EL (cell line): ENCODE data around the gene SOX5.

Source experiments
- DNase-seq: peaks from one replicate; pipeline ENCODE4 v3.0.0-alpha.2; 2016

SOX5 gene

GRCh38 chr12:23585782-23586163 lies 363.7 kb downstream of the SOX5 start:
- no peak for DNase-seq

- DNase-seq = no peak
These were observed 364.2 kb downstream of the SOX5 start for GRCh38 chr12:23585156-23585781.

GRCh38 chr12:23581913-23582312 lies 367.6 kb downstream of the SOX5 start:
- no peak for DNase-seq

- no peak for DNase-seq
These were observed 370.2 kb downstream of the SOX5 start for GRCh38 chr12:23579257-23579656.

GRCh38 chr12:23576372-23576771 lies 373.1 kb downstream of the SOX5 start:
- no peak for DNase-seq

- no peak for DNase-seq
These were observed 380.1 kb downstream of the SOX5 start for GRCh38 chr12:23569356-23569755.

- DNase-seq = no peak
These were observed 383.3 kb downstream of the SOX5 start for GRCh38 chr12:23566133-23566532.

- DNase-seq = no peak
These were observed 384.9 kb downstream of the SOX5 start for GRCh38 chr12:23564451-23565152.

GRCh38 chr12:23561364-23562345 lies 387.8 kb downstream of the SOX5 start:
- no peak for DNase-seq

- no peak for DNase-seq
These were observed 388.9 kb downstream of the SOX5 start for GRCh38 chr12:23560611-23561010.

GRCh38 chr12:23559268-23559753 lies 390.2 kb downstream of the SOX5 start:
- DNase-seq = no peak

GRCh38 chr12:23556661-23557060 lies 392.8 kb downstream of the SOX5 start:
- no peak for DNase-seq

- DNase-seq = no peak
These were observed 393.7 kb downstream of the SOX5 start for GRCh38 chr12:23555825-23556207.

GRCh38 chr12:23555180-23555824 lies 394.2 kb downstream of the SOX5 start:
- no peak for DNase-seq

- no peak for DNase-seq
These were observed 397.1 kb downstream of the SOX5 start for GRCh38 chr12:23552417-23552816.

- no peak for DNase-seq
These were observed 398.7 kb downstream of the SOX5 start for GRCh38 chr12:23550753-23551152.

- no peak for DNase-seq
These were observed 400.7 kb downstream of the SOX5 start for GRCh38 chr12:23548742-23549141.

- no peak for DNase-seq
These were observed 402.7 kb downstream of the SOX5 start for GRCh38 chr12:23546756-23547155.

- DNase-seq = no peak
These were observed 405.7 kb downstream of the SOX5 start for GRCh38 chr12:23543767-23544166.

GRCh38 chr12:23542187-23542586 lies 407.3 kb downstream of the SOX5 start:
- DNase-seq = no peak

- no peak for DNase-seq
These were observed 408.9 kb downstream of the SOX5 start for GRCh38 chr12:23540572-23540971.

GRCh38 chr12:23536293-23536692 lies 413.2 kb downstream of the SOX5 start:
- DNase-seq = no peak

- DNase-seq = no peak
These were observed 414.0 kb downstream of the SOX5 start for GRCh38 chr12:23535441-23535840.
